Heart left ventricle (tissue), 13 donors: Measurements from ENCODE around the gene KMT2A.

Experiments used
- POLR2A ChIP-seq, 2 donors: fragments of 450-650 bp; IDR thresholded peaks; one replicate each; pipeline ENCODE4 v1.6.1; 2017; ENCODE audit warnings: antibody characterized with exemption in 2 of 2, mild to moderate bottlenecking in 2 of 2, moderate library complexity in 2 of 2
- TF ChIP-seq, protein P1 (sequence below), 12 donors: fragments of 200-600 bp; sonication (generic) in 4 of 12; IDR thresholded peaks; one replicate each; pipeline versions ENCODE4 v1.5.0 to v1.8.0; 2018 to 2022; ENCODE audit warnings: antibody characterized with exemption in 12 of 12, mild to moderate bottlenecking in 5 of 12
- donor health status: ischemic (EF 13 %, LVEDD 7.1; RV severe dilation, severe dysfunction).
- donor health status: DM: no; HTN: yes; CAD: no.
- donor health status: DM: no; HTN: no; CAD: no.
- donor health status: ischemic (EF 25% LVEDD 6.9; RV normal size, moderate dysfunction).
- donor health status: ischemic (EF 25% LVEDD 5.7; RV mildly dilated, moderate dysfunction).
- donor health status: ischemic (EF 35%, LVEDD 5.7; RV mildly dilated, moderate dysfunction).
- donor health status: nonischemic (EF 11% LVEDD 7.7; RV severe dilation, severe dysfunction).
- donor health status: DM: yes; HTN: yes; CAD: no.
- donor health status: PGD.
- donor health status: ischemic (EF 29% LVEDD 5.4; RV normal size, mild dysfunction).
- donor health status: nonischemic (EF 23%, LVEDD 6.1; RV moderate dilation, normal function).

DNA sequence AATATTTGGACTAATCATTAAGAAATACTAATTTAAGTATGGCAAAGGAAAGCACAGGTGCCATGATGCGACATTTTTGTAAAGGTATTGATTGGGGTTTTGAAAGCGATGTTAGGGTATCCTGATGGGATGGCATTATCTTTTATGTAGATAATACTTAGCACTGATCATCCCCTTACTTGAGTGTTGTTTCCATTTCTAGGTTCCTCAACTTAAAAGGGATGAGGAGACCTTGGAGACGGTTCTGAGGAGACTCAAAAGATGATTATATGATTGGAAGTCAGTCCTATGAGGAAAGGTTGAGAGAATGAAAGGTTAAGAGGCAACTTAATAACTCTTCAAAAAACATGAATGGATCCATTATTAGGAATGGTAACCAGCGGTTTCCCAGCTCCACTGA, 11.1 kb downstream of the KMT2A start:
- TF ChIP-seq, protein P1, sequence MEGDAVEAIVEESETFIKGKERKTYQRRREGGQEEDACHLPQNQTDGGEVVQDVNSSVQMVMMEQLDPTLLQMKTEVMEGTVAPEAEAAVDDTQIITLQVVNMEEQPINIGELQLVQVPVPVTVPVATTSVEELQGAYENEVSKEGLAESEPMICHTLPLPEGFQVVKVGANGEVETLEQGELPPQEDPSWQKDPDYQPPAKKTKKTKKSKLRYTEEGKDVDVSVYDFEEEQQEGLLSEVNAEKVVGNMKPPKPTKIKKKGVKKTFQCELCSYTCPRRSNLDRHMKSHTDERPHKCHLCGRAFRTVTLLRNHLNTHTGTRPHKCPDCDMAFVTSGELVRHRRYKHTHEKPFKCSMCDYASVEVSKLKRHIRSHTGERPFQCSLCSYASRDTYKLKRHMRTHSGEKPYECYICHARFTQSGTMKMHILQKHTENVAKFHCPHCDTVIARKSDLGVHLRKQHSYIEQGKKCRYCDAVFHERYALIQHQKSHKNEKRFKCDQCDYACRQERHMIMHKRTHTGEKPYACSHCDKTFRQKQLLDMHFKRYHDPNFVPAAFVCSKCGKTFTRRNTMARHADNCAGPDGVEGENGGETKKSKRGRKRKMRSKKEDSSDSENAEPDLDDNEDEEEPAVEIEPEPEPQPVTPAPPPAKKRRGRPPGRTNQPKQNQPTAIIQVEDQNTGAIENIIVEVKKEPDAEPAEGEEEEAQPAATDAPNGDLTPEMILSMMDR (IDR thresholded peaks at IDR 0.05) = no peak
- no peak for TF ChIP-seq POLR2A (IDR thresholded peaks at IDR 0.05)
